HG03439 (cell line): ENCODE results near the gene WDR90.

Experiments
- ATAC-seq: cut with Tn5 transposase; IDR thresholded peaks from one replicate; pipeline ENCODE4 v1.9.1; 2021; ENCODE audit warnings: mild to moderate bottlenecking, moderate library complexity; ENCODE audit not compliant: unreplicated experiment

WDR90 gene

GRCh38 chr16:674214-674881 is 25.2 kb downstream of the WDR90 start:
- ATAC-seq: no peak

- ATAC-seq: no peak
These were observed 26.1 kb downstream of the WDR90 start, which contains the start of gene RHBDL1 for GRCh38 chr16:674968-675883. Gene RHBDL1 (plus strand): TSS chr16:675671. CDS start chr16:675791, 120 bp downstream.

- ATAC-seq: no peak
These were observed 26.9 kb downstream of the WDR90 start for GRCh38 chr16:675884-676564.

- ATAC-seq: no peak
These were observed 27.4 kb downstream of the WDR90 start for GRCh38 chr16:676565-676902.

GRCh38 chr16:676913-677312 is 27.7 kb downstream of the WDR90 start:
- ATAC-seq: no peak

- ATAC-seq: no peak
These were observed 28.4 kb downstream of the WDR90 start for GRCh38 chr16:677316-678190.

- ATAC-seq: no peak
These were observed 29.2 kb downstream of the WDR90 start for GRCh38 chr16:678209-678857.

GRCh38 chr16:678858-679813 is 30.0 kb downstream of the WDR90 start:
- no peak for ATAC-seq

- no peak for ATAC-seq
These were observed 30.9 kb downstream of the WDR90 start, which contains the start of gene STUB1 for GRCh38 chr16:679814-680624. Gene STUB1 (plus strand): TSS chr16:680410. CDS start chr16:680526, 116 bp downstream.

GRCh38 chr16:680625-680945 is 31.4 kb downstream of the WDR90 start:
- ATAC-seq: no peak

GRCh38 chr16:680967-681745 is 32.0 kb downstream of the WDR90 start:
- ATAC-seq: no peak

GRCh38 chr16:681746-682427 is 32.7 kb downstream of the WDR90 start:
- ATAC-seq: no peak

GRCh38 chr16:682493-683395 is 33.6 kb downstream of the WDR90 start:
- no peak for ATAC-seq

GRCh38 chr16:683396-684070 is 34.4 kb downstream of the WDR90 start:
- no peak for ATAC-seq

GRCh38 chr16:684071-684794 is 35.1 kb downstream of the WDR90 start, which contains the start of gene JMJD8:
Gene JMJD8 (minus strand): TSS chr16:684334. CDS start chr16:684319, 15 bp downstream.
- ATAC-seq: peak; percentile 54
